ENCODE results near the gene GADL1.

The GADL1 gene

GRCh38 chr3:30721314-30721634 is 173.2 kb downstream of the GADL1 start:
- no peak for DNase-seq (ENCODE audit: low spot score)

GRCh38 chr3:30720586-30721313 is 173.7 kb downstream of the GADL1 start:
- no peak for DNase-seq (ENCODE audit: low spot score)

- DNase-seq (ENCODE audit: low spot score): no peak
These were observed 174.9 kb downstream of the GADL1 start for GRCh38 chr3:30719536-30719935.

GRCh38 chr3:30713885-30714503 is 180.5 kb downstream of the GADL1 start:
- no peak for DNase-seq (ENCODE audit: low spot score)

GRCh38 chr3:30712991-30713390 is 181.5 kb downstream of the GADL1 start:
- no peak for DNase-seq (ENCODE audit: low spot score)

GRCh38 chr3:30711867-30712266 is 182.6 kb downstream of the GADL1 start:
- no peak for DNase-seq (ENCODE audit: low spot score)

GRCh38 chr3:30711151-30711550 is 183.3 kb downstream of the GADL1 start:
- no peak for DNase-seq (ENCODE audit: low spot score)

- no peak for DNase-seq (ENCODE audit: low spot score)
These were observed 184.4 kb downstream of the GADL1 start for GRCh38 chr3:30710017-30710416.

- DNase-seq (ENCODE audit: low spot score): no peak
These were observed 186.0 kb downstream of the GADL1 start for GRCh38 chr3:30708472-30708871.

- DNase-seq (ENCODE audit: low spot score): no peak
These were observed 186.6 kb downstream of the GADL1 start for GRCh38 chr3:30707825-30708224.

GRCh38 chr3:30704931-30705890 is 189.2 kb downstream of the GADL1 start:
- no peak for DNase-seq (ENCODE audit: low spot score)

- DNase-seq (ENCODE audit: low spot score): no peak
These were observed 191.5 kb downstream of the GADL1 start for GRCh38 chr3:30702828-30703397.

GRCh38 chr3:30702038-30702827 is 192.2 kb downstream of the GADL1 start:
- DNase-seq (ENCODE audit: low spot score): no peak

GRCh38 chr3:30700702-30701321 is 193.6 kb downstream of the GADL1 start:
- no peak for DNase-seq (ENCODE audit: low spot score)

- no peak for DNase-seq (ENCODE audit: low spot score)
These were observed 194.5 kb downstream of the GADL1 start for GRCh38 chr3:30699927-30700326.

- no peak for DNase-seq (ENCODE audit: low spot score)
These were observed 195.9 kb downstream of the GADL1 start for GRCh38 chr3:30698549-30698948.

GRCh38 chr3:30696896-30697295 is 197.6 kb downstream of the GADL1 start:
- no peak for DNase-seq (ENCODE audit: low spot score)

- no peak for DNase-seq (ENCODE audit: low spot score)
These were observed 198.1 kb downstream of the GADL1 start for GRCh38 chr3:30696403-30696819.

GRCh38 chr3:30695302-30696061 is 199.0 kb downstream of the GADL1 start:
- no peak for DNase-seq (ENCODE audit: low spot score)

- no peak for DNase-seq (ENCODE audit: low spot score)
These were observed 199.8 kb downstream of the GADL1 start for GRCh38 chr3:30694668-30695067.

Measured in hematopoietic multipotent progenitor cell treated with erythropoietin and hydrocortisone succinate and interleukin-3 and kit ligand, for 17 days (in vitro differentiated cells).